Muscle of leg (tissue), 11 donors: ENCODE data around the gene SHROOM3. TPM values are rescaled to one million over a fixed set of nuclear protein-coding genes. Genes with fewer than 3 reads are reported as not detected.
A peak's percentile ranks its signal among the peaks of the same experiment; 100 is the strongest.

Experiments used
- DNase-seq: peaks from one replicate; pipeline ENCODE4 v3.0.0; 2013
- H3K27ac ChIP-seq: one replicate; pipeline ENCODE4 v1.5.1; 2013; ENCODE audit warnings: mild to moderate bottlenecking, low read length, control low read depth
- H3K27me3 ChIP-seq: one replicate; pipeline ENCODE4 v1.6.1; 2013; ENCODE audit warnings: low read length; ENCODE audit not compliant: control insufficient read depth, insufficient read depth
- H3K36me3 ChIP-seq: one replicate; pipeline ENCODE4 v1.6.1; 2013; ENCODE audit warnings: low read length; ENCODE audit not compliant: control insufficient read depth, insufficient read depth
- H3K4me1 ChIP-seq: one replicate; pipeline ENCODE4 v1.6.1; 2013; ENCODE audit warnings: low read length; ENCODE audit not compliant: control insufficient read depth, insufficient read depth
- H3K4me3 ChIP-seq: one replicate; pipeline ENCODE4 v1.5.1; 2013; ENCODE audit warnings: low read length, control low read depth
- H3K9me3 ChIP-seq: replicated peaks from 2 replicates; pipeline ENCODE4 v1.6.1; 2013; ENCODE audit warnings: low read depth, low read length; ENCODE audit not compliant: control insufficient read depth
- WGBS: methylation state at CpG from one replicate; pipeline ENCODE4 v1.1.5; 2013; ENCODE audit warnings: missing lambda C conversion rate; ENCODE audit not compliant: insufficient coverage; 5-methylcytosine and 5-hydroxymethylcytosine counted together
- polyA plus RNA-seq, 8 donors: library from polyadenylated mRNA; unstranded; fragments of 120-200 nt; gene quantifications; one replicate each; pipeline versions ENCODE4 v1.2.1 to v1.2.3, GENCODE V29; 2013; ENCODE audit warnings: inconsistent platforms in 1 of 8, low replicate concordance in 1 of 8; ENCODE audit not compliant: insufficient read length in 8 of 8, insufficient read depth in 1 of 8
- total RNA-seq: library from RNA; stranded (reverse); fragments of 120-200 nt; gene quantifications from one replicate; pipeline ENCODE4 v1.2.4, GENCODE V29; 2013

The SHROOM3 gene
- total and polyA plus RNA-seq, 9 donors, result 21.0 to 57.5 (median 29.0) TPM

DNA sequence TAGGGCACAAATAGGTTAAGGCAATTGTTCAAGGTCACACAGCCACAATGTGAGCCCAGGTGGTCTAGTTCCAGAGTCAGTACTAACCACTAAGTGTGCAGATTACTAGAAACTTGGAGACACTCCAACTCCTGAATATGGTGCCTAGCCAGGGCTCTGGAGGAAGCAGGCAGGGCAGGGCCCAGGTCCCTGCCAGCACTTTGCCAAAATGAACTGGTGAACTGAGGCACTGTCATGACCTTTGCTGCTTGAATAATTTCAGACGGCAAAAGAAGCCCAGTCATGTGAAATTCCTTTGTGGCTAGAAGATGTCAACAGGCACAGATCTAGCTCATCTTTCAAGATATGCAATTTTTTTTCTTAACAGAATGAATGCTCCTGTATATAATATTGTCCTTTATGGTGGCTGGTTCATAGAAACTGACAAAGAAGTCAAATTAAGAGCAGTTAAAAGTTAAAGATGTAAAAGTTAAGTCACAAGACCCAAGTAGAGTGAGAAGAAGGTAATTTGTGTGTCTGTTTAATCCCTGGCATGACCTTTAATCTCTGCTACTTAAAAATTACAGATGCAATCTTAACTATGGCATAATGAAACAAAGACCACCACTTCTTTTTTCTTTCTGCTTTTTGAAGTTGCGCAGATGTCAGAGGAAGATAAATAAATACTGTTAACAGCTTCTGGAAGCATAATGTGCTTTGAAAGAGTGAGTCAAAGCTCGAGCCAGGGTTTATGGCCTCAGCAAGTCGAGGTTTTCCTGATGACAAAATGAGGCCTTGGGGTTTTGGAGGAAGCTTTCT, 54.1 kb downstream of the SHROOM3 start:
- H3K27me3 ChIP-seq, result no peaks in the 10 kb centered on the region
- no peaks in the 10 kb centered on the region for H3K9me3 ChIP-seq
- H3K4me3 ChIP-seq, result no peak overlapping the region
- no peaks in the 10 kb centered on the region for H3K4me1 ChIP-seq
- no peak for DNase-seq
- 20% methylated on average over 3 of the region's 4 CpGs for WGBS
- no peaks in the 10 kb centered on the region for H3K36me3 ChIP-seq
- H3K27ac ChIP-seq, result no peak overlapping the region

DNA sequence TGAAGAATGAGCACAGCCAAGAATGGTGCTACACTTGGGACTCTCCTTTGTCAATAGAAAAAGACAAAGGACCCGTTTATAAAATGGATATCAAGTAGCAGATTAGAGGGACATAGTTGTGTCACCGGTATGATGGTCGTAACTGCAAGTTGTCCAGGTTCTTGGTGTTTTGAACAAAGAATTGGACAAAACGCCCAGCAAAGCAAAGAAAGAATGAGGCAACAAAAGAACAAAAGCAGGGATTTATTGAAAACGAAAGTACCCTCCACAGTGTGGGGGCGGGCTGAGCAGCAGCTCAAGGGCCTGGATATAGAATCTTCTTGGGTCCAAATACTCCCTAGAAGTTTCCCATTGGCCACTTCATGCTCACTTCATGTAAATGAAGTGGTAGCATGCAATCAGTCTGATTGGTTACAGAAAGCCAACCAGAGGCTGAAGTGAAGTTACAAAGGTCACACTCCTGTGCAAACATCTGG, 54.7 kb downstream of the SHROOM3 start:
- Histone ChIP-seq H3K36me3 (no peaks in the 10 kb centered on the region), H3K9me3 (no peaks in the 10 kb centered on the region), H3K27me3 (no peaks in the 10 kb centered on the region), H3K27ac (no peak overlapping the region), H3K4me1 (no peaks in the 10 kb centered on the region), H3K4me3 (no peak overlapping the region)
- no peak for DNase-seq
- 47% methylated on average over 4 of the region's 6 CpGs for WGBS

DNA sequence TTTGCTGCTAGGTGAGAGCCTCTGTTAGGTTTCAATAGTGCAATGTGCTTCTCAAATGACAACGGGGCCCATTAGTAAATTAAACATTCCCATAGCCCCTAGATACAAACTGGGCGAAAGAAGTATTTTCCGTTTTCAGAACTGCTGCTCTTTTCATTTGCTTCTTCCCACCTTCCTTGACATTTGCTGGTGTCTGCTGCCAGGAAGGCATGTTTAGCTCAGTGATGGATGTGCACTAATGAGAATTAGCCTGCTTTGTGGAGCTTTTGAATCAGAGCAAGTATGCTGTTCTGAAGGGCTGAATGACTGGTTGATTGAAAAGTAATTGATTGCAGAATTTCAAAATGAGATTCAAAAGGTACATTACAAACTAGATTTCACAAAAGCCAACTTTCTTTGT, 57.0 kb downstream of the SHROOM3 start:
- H3K4me1 ChIP-seq, result no peaks in the 10 kb centered on the region
- no CpG with 5 or more reads among the region's 3 CpGs for WGBS
- H3K36me3 ChIP-seq, result no peaks in the 10 kb centered on the region
- no peak overlapping the region for H3K4me3 ChIP-seq
- H3K9me3 ChIP-seq, result no peaks in the 10 kb centered on the region
- H3K27me3 ChIP-seq, result no peaks in the 10 kb centered on the region
- no peak for DNase-seq
- H3K27ac ChIP-seq, result no peak overlapping the region

DNA sequence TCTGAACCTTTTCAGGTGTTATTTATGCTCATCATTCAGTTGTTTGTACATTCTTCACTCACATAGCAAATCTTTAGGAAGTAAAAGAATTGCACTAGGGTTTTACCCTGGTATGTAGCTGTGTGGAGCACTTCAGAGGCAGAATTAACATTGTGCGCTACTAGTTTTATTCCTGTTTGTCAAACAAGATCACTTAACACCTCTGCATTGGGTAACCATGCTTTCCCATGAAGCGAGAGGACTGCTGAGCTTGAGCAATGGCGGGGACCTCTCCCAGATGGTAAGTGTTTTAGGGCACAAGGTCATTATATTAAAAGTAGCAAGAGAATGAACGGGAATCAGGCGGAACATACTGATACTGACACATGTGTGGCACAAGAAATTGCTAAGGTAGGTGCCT, 59.2 kb downstream of the SHROOM3 start:
- DNase-seq, result no peak
- Histone ChIP-seq H3K4me1 (no peaks in the 10 kb centered on the region), H3K4me3 (no peak overlapping the region), H3K27ac (no peak overlapping the region), H3K36me3 (no peaks in the 10 kb centered on the region), H3K9me3 (no peaks in the 10 kb centered on the region), H3K27me3 (no peaks in the 10 kb centered on the region)
- 53% methylated on average over 4 of the region's 5 CpGs for WGBS

DNA sequence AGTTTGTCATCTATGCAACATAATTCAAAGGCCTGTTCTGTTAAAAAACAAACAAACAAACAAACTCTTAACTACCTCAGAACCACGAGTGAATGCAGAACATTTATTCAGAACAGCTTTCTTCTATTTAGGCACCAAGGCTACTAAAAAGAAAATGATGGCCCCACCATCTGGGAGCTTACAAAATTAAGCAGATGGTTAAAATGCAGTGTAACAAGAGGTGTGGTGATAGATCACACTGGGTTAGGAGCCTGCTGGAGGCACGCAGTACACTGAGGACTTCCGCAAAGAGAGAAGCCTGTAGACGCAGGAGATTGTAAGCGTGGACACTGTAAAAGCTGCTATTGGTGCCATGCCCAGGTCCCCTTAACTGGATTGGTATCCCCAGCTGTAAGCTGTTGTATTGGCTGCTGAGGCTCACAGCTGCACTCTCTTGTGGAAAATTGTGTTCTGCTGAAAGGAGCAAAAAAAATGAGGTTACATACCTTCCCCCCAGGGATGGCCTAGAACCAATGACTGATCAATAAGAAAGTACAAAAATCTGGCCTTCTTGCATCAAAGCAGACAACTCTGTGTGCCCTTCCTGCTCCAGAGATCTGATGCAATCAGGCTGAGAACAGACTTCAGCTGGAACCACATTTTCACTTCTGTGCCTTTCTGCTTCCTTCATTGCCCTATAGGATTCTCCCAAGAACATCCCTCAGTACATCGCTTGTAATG, 60.0 kb downstream of the SHROOM3 start:
- H3K27me3 ChIP-seq, result no peaks in the 10 kb centered on the region
- no peak overlapping the region for H3K4me3 ChIP-seq
- WGBS, result no CpG with 5 or more reads among the region's 6 CpGs
- no peaks in the 10 kb centered on the region for H3K36me3 ChIP-seq
- no peaks in the 10 kb centered on the region for H3K9me3 ChIP-seq
- peak; percentile 46 for DNase-seq
- H3K27ac ChIP-seq, result no peak overlapping the region
- H3K4me1 ChIP-seq, result no peaks in the 10 kb centered on the region

DNA sequence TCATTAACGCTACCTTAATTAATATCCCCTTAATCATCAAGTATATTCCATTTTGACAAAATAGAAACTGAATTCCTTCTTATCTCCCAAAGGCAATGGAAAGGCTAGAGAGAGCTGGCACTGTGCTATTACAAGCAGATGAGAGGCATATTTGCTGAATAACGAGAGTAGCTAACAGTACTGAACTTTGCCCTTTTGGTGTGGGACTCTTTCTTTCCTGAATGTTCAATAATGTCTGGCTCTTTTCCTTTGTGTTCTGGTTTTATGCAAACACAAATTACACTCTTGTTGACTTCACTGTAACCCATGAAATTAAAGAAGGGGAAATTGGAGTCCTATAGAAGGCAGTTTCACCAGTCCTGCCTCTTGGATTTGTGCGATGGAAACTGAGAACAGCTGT, 63.5 kb downstream of the SHROOM3 start:
- no peaks in the 10 kb centered on the region for H3K27me3 ChIP-seq
- H3K4me3 ChIP-seq, result no peak overlapping the region
- no peak overlapping the region for H3K27ac ChIP-seq
- H3K36me3 ChIP-seq, result no peaks in the 10 kb centered on the region
- DNase-seq, result no peak
- H3K9me3 ChIP-seq, result no peaks in the 10 kb centered on the region
- no peaks in the 10 kb centered on the region for H3K4me1 ChIP-seq
- WGBS, result no CpG with 5 or more reads among the region's 3 CpGs

DNA sequence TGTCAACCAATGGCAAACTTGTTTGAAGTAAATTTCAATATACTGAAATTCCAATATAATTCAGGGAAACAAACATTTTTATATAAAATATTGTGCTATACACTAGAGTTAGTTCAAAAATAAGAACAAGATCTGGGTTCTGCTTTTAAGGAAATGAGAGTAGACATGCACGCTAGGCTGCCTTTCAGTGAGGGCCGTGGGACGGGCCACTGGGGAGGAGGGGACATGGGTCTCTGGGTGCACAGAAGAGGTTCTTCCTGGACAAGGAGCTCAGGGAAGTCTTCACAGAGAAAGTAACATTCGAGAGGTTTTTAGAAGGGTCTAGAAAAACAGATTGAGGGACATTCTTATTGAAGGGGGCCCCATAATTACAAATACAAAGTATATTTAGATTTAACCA, 64.4 kb downstream of the SHROOM3 start:
- Histone ChIP-seq H3K4me1 (no peaks in the 10 kb centered on the region), H3K4me3 (no peak overlapping the region), H3K27me3 (no peaks in the 10 kb centered on the region), H3K9me3 (no peaks in the 10 kb centered on the region), H3K36me3 (no peaks in the 10 kb centered on the region), H3K27ac (no peak overlapping the region)
- 74% methylated on average over 3 of the region's 4 CpGs for WGBS
- DNase-seq, result no peak

DNA sequence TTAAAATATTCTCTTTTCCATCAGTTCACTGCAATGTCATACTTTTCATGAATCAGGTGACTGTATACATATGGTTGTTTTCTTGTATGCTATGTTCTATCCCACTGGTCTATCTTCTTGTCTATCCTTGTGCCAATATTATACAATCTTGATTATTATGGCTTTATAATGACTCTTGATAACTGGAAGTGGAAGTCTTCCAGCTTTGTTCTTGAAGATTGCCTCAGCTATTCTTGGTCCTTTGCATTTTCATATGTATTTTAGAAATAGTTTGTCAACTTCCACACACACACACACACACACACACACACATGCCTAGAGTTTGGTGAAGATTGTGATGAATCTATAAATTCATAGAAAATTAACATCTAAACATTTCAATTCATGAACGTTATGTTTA, 67.9 kb downstream of the SHROOM3 start:
- Histone ChIP-seq H3K4me3 (no peak overlapping the region), H3K4me1 (no peaks in the 10 kb centered on the region), H3K27me3 (no peaks in the 10 kb centered on the region), H3K36me3 (no peaks in the 10 kb centered on the region), H3K9me3 (no peaks in the 10 kb centered on the region), H3K27ac (no peak overlapping the region)
- DNase-seq, result no peak
- WGBS, result no CpG with 5 or more reads among the region's 1 CpG

DNA sequence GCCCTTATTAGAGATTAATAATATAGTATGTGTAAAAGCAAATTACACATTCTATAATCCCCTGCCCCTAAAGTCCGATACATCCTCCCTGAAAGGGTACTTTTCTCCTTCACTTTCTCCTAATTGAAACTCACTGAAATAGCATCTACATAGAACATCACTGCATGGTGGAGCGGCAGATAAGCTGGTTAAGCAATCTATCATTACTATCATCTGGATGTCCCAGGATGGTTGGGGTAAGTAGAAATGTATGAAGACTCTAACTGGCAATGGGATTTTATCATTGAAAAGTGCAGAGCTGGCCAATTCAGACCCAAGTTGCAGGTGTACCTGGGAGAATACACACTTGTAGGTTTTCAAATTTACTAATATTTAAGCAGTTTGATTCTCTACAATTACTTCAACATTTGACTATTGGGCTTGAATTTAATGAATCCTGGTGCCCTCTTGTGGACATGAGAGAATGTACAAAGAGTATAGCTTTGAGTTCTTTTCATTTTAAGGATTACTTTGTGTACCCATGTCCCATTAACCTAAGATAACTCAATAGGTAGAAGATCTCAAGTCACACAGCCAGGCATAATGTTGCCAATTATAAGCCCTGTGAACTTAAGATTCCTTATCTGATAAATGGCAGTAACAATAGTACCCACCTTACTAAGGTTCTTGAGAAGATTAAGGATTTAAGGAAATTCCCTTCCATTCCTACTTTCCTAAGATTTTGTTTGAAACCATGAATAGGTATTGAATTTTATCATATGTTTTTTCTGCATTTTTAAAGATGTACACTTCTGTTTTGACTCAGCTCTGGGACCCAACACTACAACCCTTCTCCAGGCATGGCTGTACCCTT, 69.8 kb downstream of the SHROOM3 start:
- DNase-seq, result peak; percentile 72
- no peaks in the 10 kb centered on the region for H3K9me3 ChIP-seq
- WGBS, result no CpG with 5 or more reads among the region's 2 CpGs
- no peaks in the 10 kb centered on the region for H3K4me1 ChIP-seq
- no peak overlapping the region for H3K27ac ChIP-seq
- no peaks in the 10 kb centered on the region for H3K27me3 ChIP-seq
- H3K36me3 ChIP-seq, result no peaks in the 10 kb centered on the region
- H3K4me3 ChIP-seq, result no peak overlapping the region

DNA sequence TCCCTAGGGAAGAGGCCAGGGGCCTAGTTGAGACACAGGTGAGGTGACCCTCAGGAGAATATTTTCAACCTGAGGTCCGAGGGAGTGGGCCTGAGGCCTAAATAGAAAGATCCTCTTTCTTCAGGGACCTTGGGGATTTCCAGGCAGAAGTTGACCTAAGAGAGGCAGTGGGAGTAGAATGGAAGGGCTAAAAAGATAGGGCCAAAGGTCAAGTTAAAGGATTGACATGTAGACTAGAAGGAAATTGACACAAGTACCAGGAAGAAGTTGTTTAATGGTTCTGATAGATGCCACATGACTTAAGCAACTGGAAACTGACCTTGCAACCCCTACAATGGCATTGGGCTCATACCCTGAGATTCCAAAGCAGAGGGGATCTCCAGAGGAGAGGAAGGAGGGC, 76.9 kb downstream of the SHROOM3 start:
- no peak overlapping the region for H3K27ac ChIP-seq
- H3K4me3 ChIP-seq, result no peak overlapping the region
- no peaks in the 10 kb centered on the region for H3K27me3 ChIP-seq
- peaks cover 3% of the 10 kb centered on the region for H3K4me1 ChIP-seq
- 83% methylated on average over 1 of the region's 1 CpG for WGBS
- no peak for DNase-seq
- H3K36me3 ChIP-seq, result no peaks in the 10 kb centered on the region
- H3K9me3 ChIP-seq, result peaks cover 3% of the 10 kb centered on the region
